ENCODE measurements around the gene SLC25A22.

The SLC25A22 gene

GRCh38 chr11:798093-798713 lies at the start of gene SLC25A22:
TSS of gene SLC25A22 (minus strand) at chr11:798281. CDS start at chr11:795006, 3,275 bp downstream.
- DNase-seq (ENCODE audit: low read depth in 2 of 2) = peak; percentile 72 to 78

- no peak for DNase-seq (ENCODE audit: low read depth in 2 of 2)
These were observed 49.8 kb upstream of the SLC25A22 start for GRCh38 chr11:847876-848275.

GRCh38 chr11:846496-847098 lies 48.5 kb upstream of the SLC25A22 start:
- DNase-seq (ENCODE audit: low read depth in 2 of 2) = no peak

- DNase-seq (ENCODE audit: low read depth in 2 of 2) = no peak
These were observed 47.9 kb upstream of the SLC25A22 start for GRCh38 chr11:845872-846495.

GRCh38 chr11:844693-845644 lies 46.9 kb upstream of the SLC25A22 start:
- DNase-seq (ENCODE audit: low read depth in 2 of 2) = no peak

GRCh38 chr11:843818-844692 lies 46.0 kb upstream of the SLC25A22 start:
- DNase-seq (ENCODE audit: low read depth in 2 of 2) = no peak

GRCh38 chr11:843086-843734 lies 45.1 kb upstream of the SLC25A22 start:
- no peak for DNase-seq (ENCODE audit: low read depth in 2 of 2)

- peak; percentile 75 to 82 for DNase-seq (ENCODE audit: low read depth in 2 of 2)
These were observed 44.4 kb upstream of the SLC25A22 start, which contains the start of the genes POLR2L and TSPAN4 for GRCh38 chr11:842370-843002. TSS of gene POLR2L (minus strand) at chr11:842529. CDS start at chr11:842508, 21 bp downstream. TSS of gene TSPAN4 (plus strand) at chr11:842852. CDS start at chr11:850305, 7,453 bp downstream.

GRCh38 chr11:841981-842369 lies 43.9 kb upstream of the SLC25A22 start:
- DNase-seq (ENCODE audit: low read depth in 2 of 2) = no peak

GRCh38 chr11:839875-840617 lies 42.0 kb upstream of the SLC25A22 start:
- no peak for DNase-seq (ENCODE audit: low read depth in 2 of 2)

- no peak for DNase-seq (ENCODE audit: low read depth in 2 of 2)
These were observed 41.2 kb upstream of the SLC25A22 start for GRCh38 chr11:839280-839623.

- DNase-seq (ENCODE audit: low read depth in 2 of 2) = no peak
These were observed 40.6 kb upstream of the SLC25A22 start for GRCh38 chr11:838441-839279.

GRCh38 chr11:837990-838307 lies 39.9 kb upstream of the SLC25A22 start:
- no peak for DNase-seq (ENCODE audit: low read depth in 2 of 2)

GRCh38 chr11:837189-837989 lies 39.3 kb upstream of the SLC25A22 start:
- DNase-seq (ENCODE audit: low read depth in 2 of 2) = no peak

GRCh38 chr11:836700-837099 lies 38.6 kb upstream of the SLC25A22 start:
- no peak for DNase-seq (ENCODE audit: low read depth in 2 of 2)

GRCh38 chr11:836274-836673 lies 38.2 kb upstream of the SLC25A22 start:
- no peak for DNase-seq (ENCODE audit: low read depth in 2 of 2)

Measured in stimulated activated CD8-positive, alpha-beta memory T cell treated with anti-CD3 and anti-CD28 coated beads, Interleukin-7, amount 100 ng/mL, for 1 hour (primary cell).